Osteoblast (primary cell): ENCODE results near the gene ITSN1. TPM values are rescaled to one million over a fixed set of nuclear protein-coding genes. Genes with fewer than 3 reads are reported as not detected.

ENCODE experiments used
- DNase-seq: peaks from one replicate; pipeline ENCODE4 v3.0.0; 2011; ENCODE audit warnings: low spot score, mixed read lengths; ENCODE audit not compliant: insufficient read length; ENCODE audit errors: missing footprints
- H2AFZ ChIP-seq: 2 replicates; pipeline ENCODE4 v1.6.0; 2011; ENCODE audit warnings: mild to moderate bottlenecking, low read length
- H3K27ac ChIP-seq: 2 replicates; pipeline ENCODE4 v1.5.1; 2011; ENCODE audit warnings: mild to moderate bottlenecking, low read depth, low read length, moderate library complexity
- H3K27me3 ChIP-seq: 2 replicates; pipeline ENCODE4 v1.6.0; 2012; ENCODE audit warnings: mild to moderate bottlenecking, control low read depth, inconsistent platforms, low read length, moderate library complexity; ENCODE audit not compliant: insufficient read depth
- H3K36me3 ChIP-seq: 2 replicates; pipeline ENCODE4 v1.5.1; 2011; ENCODE audit warnings: mild to moderate bottlenecking, low read length, control low read depth, moderate library complexity; ENCODE audit not compliant: insufficient read depth
- H3K4me1 ChIP-seq: 2 replicates; pipeline ENCODE4 v1.5.1; 2011; ENCODE audit warnings: mild to moderate bottlenecking, low read length, control low read depth, moderate library complexity; ENCODE audit not compliant: insufficient read depth
- H3K4me2 ChIP-seq: 2 replicates; pipeline ENCODE4 v1.6.0; 2011; ENCODE audit warnings: mild to moderate bottlenecking, low read length; ENCODE audit not compliant: insufficient read depth
- H3K4me3 ChIP-seq: fragments of 200-600 bp; sonication (generic); 3 replicates; pipeline ENCODE4 v1.5.1; 2012; ENCODE audit warnings: mild to moderate bottlenecking, low read length, inconsistent platforms; ENCODE audit not compliant: insufficient read depth
- H3K79me2 ChIP-seq: 2 replicates; pipeline ENCODE4 v1.6.0; 2012; ENCODE audit warnings: mild to moderate bottlenecking, low read length, control low read depth, inconsistent platforms; ENCODE audit not compliant: insufficient read depth
- H3K9me3 ChIP-seq: 2 replicates; pipeline ENCODE4 v1.5.1; 2011; ENCODE audit warnings: low read depth, low read length, control low read depth
- H4K20me1 ChIP-seq: 2 replicates; pipeline ENCODE4 v1.6.0; 2012; ENCODE audit warnings: mild to moderate bottlenecking, low read length, control low read depth; ENCODE audit not compliant: insufficient read depth
- total RNA-seq: library from RNA; depleted of rRNA; stranded (reverse); fragments of >200 nt; gene quantifications from 2 replicates; pipeline ENCODE4 v1.2.3, GENCODE V29; 2012
- TF ChIP-seq, protein P1 (sequence below): IDR thresholded peaks from 2 replicates; pipeline ENCODE4 v1.5.1; 2011; ENCODE audit warnings: mild to moderate bottlenecking, low read depth, low read length, moderate library complexity; ENCODE audit errors: extremely low read depth

Gene ITSN1
- total RNA-seq, 1 donor = 42.7 TPM

DNA sequence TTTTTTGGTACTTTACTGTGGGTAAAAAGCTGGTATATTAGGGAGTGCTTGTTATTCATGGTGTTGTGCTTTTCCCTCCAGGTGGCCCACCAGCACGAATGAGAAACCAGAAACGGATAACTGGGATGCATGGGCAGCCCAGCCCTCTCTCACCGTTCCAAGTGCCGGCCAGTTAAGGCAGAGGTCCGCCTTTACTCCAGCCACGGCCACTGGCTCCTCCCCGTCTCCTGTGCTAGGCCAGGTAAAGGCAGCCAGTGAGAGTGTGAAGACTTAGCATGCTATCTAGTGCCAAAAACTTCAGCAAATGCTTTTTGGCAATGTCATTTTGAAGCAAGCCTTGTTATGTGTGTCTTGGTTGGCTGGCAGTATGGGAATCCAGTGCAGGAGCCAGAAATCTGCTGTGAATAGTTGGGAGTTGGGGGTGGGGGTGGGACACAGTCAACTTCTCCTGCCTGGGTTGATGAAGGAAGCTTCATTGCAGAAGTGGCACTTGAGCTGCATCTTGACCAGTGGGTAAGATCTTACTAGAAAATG, 171.6 kb downstream of the ITSN1 start:
- no peak overlapping the region for H2AFZ ChIP-seq
- H3K4me1 ChIP-seq = peaks cover 17% of the 10 kb centered on the region
- DNase-seq = no peak
- no peak overlapping the region for H3K4me3 ChIP-seq
- H3K27ac ChIP-seq = no peak overlapping the region
- no peaks in the 10 kb centered on the region for H3K9me3 ChIP-seq
- TF ChIP-seq, protein P1, sequence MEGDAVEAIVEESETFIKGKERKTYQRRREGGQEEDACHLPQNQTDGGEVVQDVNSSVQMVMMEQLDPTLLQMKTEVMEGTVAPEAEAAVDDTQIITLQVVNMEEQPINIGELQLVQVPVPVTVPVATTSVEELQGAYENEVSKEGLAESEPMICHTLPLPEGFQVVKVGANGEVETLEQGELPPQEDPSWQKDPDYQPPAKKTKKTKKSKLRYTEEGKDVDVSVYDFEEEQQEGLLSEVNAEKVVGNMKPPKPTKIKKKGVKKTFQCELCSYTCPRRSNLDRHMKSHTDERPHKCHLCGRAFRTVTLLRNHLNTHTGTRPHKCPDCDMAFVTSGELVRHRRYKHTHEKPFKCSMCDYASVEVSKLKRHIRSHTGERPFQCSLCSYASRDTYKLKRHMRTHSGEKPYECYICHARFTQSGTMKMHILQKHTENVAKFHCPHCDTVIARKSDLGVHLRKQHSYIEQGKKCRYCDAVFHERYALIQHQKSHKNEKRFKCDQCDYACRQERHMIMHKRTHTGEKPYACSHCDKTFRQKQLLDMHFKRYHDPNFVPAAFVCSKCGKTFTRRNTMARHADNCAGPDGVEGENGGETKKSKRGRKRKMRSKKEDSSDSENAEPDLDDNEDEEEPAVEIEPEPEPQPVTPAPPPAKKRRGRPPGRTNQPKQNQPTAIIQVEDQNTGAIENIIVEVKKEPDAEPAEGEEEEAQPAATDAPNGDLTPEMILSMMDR = no peak
- no peaks in the 10 kb centered on the region for H3K79me2 ChIP-seq
- no peaks in the 10 kb centered on the region for H4K20me1 ChIP-seq
- H3K4me2 ChIP-seq = no peak overlapping the region
- peaks cover 37% of the 10 kb centered on the region for H3K36me3 ChIP-seq
- H3K27me3 ChIP-seq = no peaks in the 10 kb centered on the region

DNA sequence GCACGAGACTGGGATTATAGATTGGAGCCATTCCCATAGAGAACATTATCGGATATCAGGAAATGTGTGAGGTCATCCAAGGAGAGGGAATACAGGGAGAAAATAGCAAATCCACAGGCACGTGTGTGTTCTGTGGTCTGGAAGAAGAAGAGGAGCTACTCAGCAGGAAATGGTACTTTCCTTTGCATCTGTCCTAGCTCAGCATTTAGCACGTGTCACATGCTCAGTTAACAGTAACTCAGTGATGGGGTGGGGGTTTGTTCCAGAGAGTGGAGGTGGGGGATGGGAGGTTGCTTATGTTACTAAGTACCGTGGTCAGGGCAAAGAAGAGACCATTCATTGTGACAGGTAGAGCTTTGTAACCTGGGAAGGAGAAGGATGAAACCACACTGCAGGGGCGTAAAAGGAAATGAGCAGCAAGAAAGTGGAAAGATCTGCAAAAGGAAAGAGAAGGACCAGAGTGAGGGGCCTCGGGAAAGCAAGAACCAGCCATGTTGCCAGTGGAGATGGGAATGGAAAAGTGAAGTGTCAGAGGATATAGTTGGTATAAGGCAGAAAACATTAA, 172.9 kb downstream of the ITSN1 start:
- H3K4me1 ChIP-seq = peaks cover 17% of the 10 kb centered on the region
- no peak overlapping the region for H3K4me3 ChIP-seq
- H3K79me2 ChIP-seq = no peaks in the 10 kb centered on the region
- peaks cover 42% of the 10 kb centered on the region for H3K36me3 ChIP-seq
- TF ChIP-seq, protein P1 = no peak
- no peak overlapping the region for H2AFZ ChIP-seq
- no peaks in the 10 kb centered on the region for H3K27me3 ChIP-seq
- H3K27ac ChIP-seq = no peak overlapping the region
- no peaks in the 10 kb centered on the region for H3K9me3 ChIP-seq
- H4K20me1 ChIP-seq = no peaks in the 10 kb centered on the region
- no peak overlapping the region for H3K4me2 ChIP-seq
- no peak for DNase-seq

DNA sequence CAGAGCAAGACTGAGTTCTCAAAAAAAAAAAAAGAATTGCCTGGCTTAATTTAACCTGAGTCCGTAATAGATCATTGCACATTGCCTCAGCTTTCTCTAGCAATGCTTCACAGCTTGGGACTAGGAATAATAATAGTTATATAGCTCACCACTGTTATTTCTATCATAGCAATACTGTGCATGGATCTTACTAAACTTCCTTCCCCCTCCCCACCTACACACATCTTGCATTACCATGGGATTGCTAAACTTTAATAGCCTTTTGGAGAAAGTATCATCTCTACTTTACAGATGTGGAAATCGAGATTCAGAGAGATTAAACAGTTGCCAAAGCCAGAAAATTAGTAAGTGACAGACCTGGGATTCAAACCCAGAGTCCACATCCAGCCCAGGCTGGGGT, 173.9 kb downstream of the ITSN1 start:
- no peak for DNase-seq
- H3K27ac ChIP-seq = no peak overlapping the region
- no peaks in the 10 kb centered on the region for H4K20me1 ChIP-seq
- TF ChIP-seq, protein P1 = no peak
- no peak overlapping the region for H3K4me2 ChIP-seq
- peaks cover 42% of the 10 kb centered on the region for H3K36me3 ChIP-seq
- no peak overlapping the region for H2AFZ ChIP-seq
- no peak overlapping the region for H3K4me3 ChIP-seq
- no peaks in the 10 kb centered on the region for H3K79me2 ChIP-seq
- no peaks in the 10 kb centered on the region for H3K9me3 ChIP-seq
- peaks cover 10% of the 10 kb centered on the region for H3K4me1 ChIP-seq
- no peaks in the 10 kb centered on the region for H3K27me3 ChIP-seq

DNA sequence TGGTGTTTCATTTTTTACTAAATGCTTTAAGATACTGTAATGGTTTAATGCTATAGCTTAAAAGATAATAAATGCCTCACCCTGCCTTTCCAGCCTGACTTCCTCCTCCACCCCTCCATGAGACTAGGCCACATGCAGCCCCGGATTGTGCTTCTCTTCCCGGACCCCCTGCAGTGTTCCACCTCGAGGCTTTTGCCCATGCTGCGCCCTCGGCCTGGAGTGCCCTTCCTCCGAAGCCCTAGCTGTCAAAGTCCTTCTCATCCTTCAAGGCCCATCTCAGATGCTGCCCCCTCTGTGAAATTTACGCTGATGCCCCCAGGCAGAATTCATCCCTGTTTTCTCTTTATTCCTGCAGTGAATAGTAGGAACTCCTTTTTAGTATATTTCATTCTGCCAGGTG, 174.8 kb downstream of the ITSN1 start:
- H3K36me3 ChIP-seq = peaks cover 42% of the 10 kb centered on the region
- H3K4me2 ChIP-seq = no peak overlapping the region
- no peak for DNase-seq
- no peaks in the 10 kb centered on the region for H3K79me2 ChIP-seq
- H3K9me3 ChIP-seq = no peaks in the 10 kb centered on the region
- no peaks in the 10 kb centered on the region for H4K20me1 ChIP-seq
- H3K27ac ChIP-seq = no peak overlapping the region
- no peaks in the 10 kb centered on the region for H3K4me1 ChIP-seq
- H3K27me3 ChIP-seq = no peaks in the 10 kb centered on the region
- H3K4me3 ChIP-seq = no peak overlapping the region
- H2AFZ ChIP-seq = no peak overlapping the region
- TF ChIP-seq, protein P1 = no peak
